ENCODE measurements around the gene DUSP1. TPM values are rescaled to one million over a fixed set of nuclear protein-coding genes. Genes with fewer than 3 reads are reported as not detected.

Gene DUSP1
- total and polyA plus RNA-seq, 2 of the 13 experiments (the other 11 are each of a cell fraction or from before 2014, with no cell fraction given) = 27.1 to 55.5 TPM

- no peak overlapping the region for H3K27ac ChIP-seq (ENCODE audit: extremely low read length, insufficient read depth, low read length)
- peak; percentile 20 for ATAC-seq
- H3K79me2 ChIP-seq (ENCODE audit: insufficient read depth, low read length) = no peaks in the 10 kb centered on the region
- H3K4me2 ChIP-seq (ENCODE audit: low read depth, low read length) = peak overlapping the region; percentile 82
- H3K4me1 ChIP-seq (ENCODE audit: insufficient read depth, low read length) = peaks cover 82% of the 10 kb centered on the region
- no peak overlapping the region for H2AFZ ChIP-seq (ENCODE audit: low read length)
- TF ChIP-seq ZNF710 (CRISPR knock-in tag; IDR thresholded peaks at IDR 0.05; ENCODE audit: borderline replicate concordance) = peak; percentile 33; the same call in 1 of the 2 replicates
- TF ChIP-seq CEBPB (IDR thresholded peaks at IDR 0.05; ENCODE audit: borderline replicate concordance, low read depth, low read length) = no peak
- TF ChIP-seq TARDBP (CRISPR knock-in tag; IDR thresholded peaks at IDR 0.05) = 0 out of 2 replicates have a peak, but pooled peaks have one; percentile 1
- peak overlapping the region; percentile 36 to 57 (median 37); a peak in 5 of 6 replicates for H3K4me3 ChIP-seq (replicated peaks in 1 of 3; ENCODE audit: insufficient read depth in 1 of 3, low read depth in 2 of 3, low read length in 3 of 3)
- no peaks in the 10 kb centered on the region for H4K20me1 ChIP-seq (ENCODE audit: insufficient read depth, low read length)
- H3K36me3 ChIP-seq (replicated peaks in 1 of 2; ENCODE audit: control insufficient read depth in 1 of 2, insufficient read depth in 2 of 2, low read length in 2 of 2) = no peaks in the 10 kb centered on the region
- FAIRE-seq = no peak
- intact Hi-C loops (cut with micrococcal nuclease; ENCODE audit: unreplicated experiment) = loop anchor here (1.0 kb wide), 1 partner anchor 31 kb away; no protein-coding TSS in a partner anchor
- ChIA-PET POLR2A (interaction anchor here (1.0 to 3.2 kb wide), 8 partner anchors 9 to 125 kb away, joined by 3 to 29 read pairs (median 6); partner anchors contain the start of gene DUSP1), CTCF (ENCODE audit: low intra/inter-chr PET ratio, low total read pairs) (no interaction called here)
- in situ Hi-C loops (cut with HindIII; ENCODE audit: extremely low pct_ligation_motif_present, low pct_unique_long_range_greater_than_20kb) = loop anchor here (5.0 kb wide), 1 partner anchor 33 kb away; no protein-coding TSS in a partner anchor
- no peaks in the 10 kb centered on the region for H3K9me3 ChIP-seq (ENCODE audit: low read length)
- under 1% methylated on average over 4 of the region's 4 CpGs for WGBS (ENCODE audit: low lambda C conversion rate)
- peak overlapping the region; percentile 62 for H3K9ac ChIP-seq (ENCODE audit: insufficient read depth, low read depth, low read length)
- no peak for DNase-seq (ENCODE audit: low spot score)
- no TSS peak for BruUV-seq (replicated peaks)
- H3K27me3 ChIP-seq (ENCODE audit: control insufficient read depth in 1 of 2, insufficient read depth in 2 of 2, low read length in 2 of 2) = peaks cover 0 to 15% of the 10 kb centered on the region in 2 experiments; a peak in 3 of 5 replicates
These were observed 37.0 kb downstream of the DUSP1 start for GRCh38 chr5:172733974-172734346.
